SJSA1 (cell line): ENCODE data around the gene ATP13A2. TPM values are rescaled to one million over a fixed set of nuclear protein-coding genes. Genes with fewer than 3 reads are reported as not detected.
"Not testable (repeated sequence)": the region's sequence is repeated elsewhere in the genome, so short reads cannot be mapped to it uniquely, and the experiment has no call there.

Source experiments
- DNase-seq, 2 experiments: peaks; one replicate each; pipeline ENCODE4 v3.0.0-alpha.2; 2015 to 2020; ENCODE audit warnings: low spot score in 2 of 2, low read depth in 1 of 2
- H3K27ac ChIP-seq: fragments of 250-450 bp; sonication (Bioruptor Pico); 2 replicates; pipeline ENCODE4 v1.5.1; 2020; ENCODE audit warnings: mild to moderate bottlenecking, moderate library complexity
- H3K27me3 ChIP-seq: fragments of 250-450 bp; sonication (Bioruptor Pico); replicated peaks from 2 replicates; pipeline ENCODE4 v1.5.1; 2020; ENCODE audit warnings: mild to moderate bottlenecking, moderate library complexity
- H3K36me3 ChIP-seq: fragments of 250-450 bp; sonication (Bioruptor Pico); 2 replicates; pipeline ENCODE4 v1.5.1; 2020; ENCODE audit warnings: mild to moderate bottlenecking
- H3K4me1 ChIP-seq: fragments of 250-450 bp; sonication (Bioruptor Pico); replicated peaks from 2 replicates; pipeline ENCODE4 v1.6.1; 2021; ENCODE audit warnings: mild to moderate bottlenecking
- H3K4me3 ChIP-seq: fragments of 250-450 bp; sonication (Bioruptor Pico); 2 replicates; pipeline ENCODE4 v1.5.1; 2020; ENCODE audit warnings: mild to moderate bottlenecking
- H3K9me3 ChIP-seq: fragments of 250-450 bp; sonication (Bioruptor Pico); replicated peaks from 2 replicates; pipeline ENCODE4 v1.5.1; 2020; ENCODE audit warnings: mild to moderate bottlenecking
- total RNA-seq: library from RNA; depleted of rRNA; stranded (reverse); fragments of >200 nt; shearing (Covaris generic); gene quantifications from 2 replicates; pipeline ENCODE4 v1.2.3, GENCODE V29; 2014; rRNA removed

Gene ATP13A2
- total RNA-seq, 1 experiment from 2014 or later = 15.2 TPM

GRCh38 chr1:16939386-16940180, 72.1 kb downstream of the ATP13A2 start:
- H3K9me3 ChIP-seq, H3K27me3 ChIP-seq, H3K27ac ChIP-seq, H3K4me1 ChIP-seq, H3K36me3 ChIP-seq, DNase-seq, H3K4me3 ChIP-seq: not testable (repeated sequence)

GRCh38 chr1:16938351-16939321, 73.1 kb downstream of the ATP13A2 start:
- no peaks in the 10 kb centered on the region for H3K9me3 ChIP-seq
- no peak overlapping the region for H3K27ac ChIP-seq
- DNase-seq = no peak
- no peaks in the 10 kb centered on the region for H3K27me3 ChIP-seq
- no peaks in the 10 kb centered on the region for H3K36me3 ChIP-seq
- H3K4me3 ChIP-seq = no peak overlapping the region
- no peaks in the 10 kb centered on the region for H3K4me1 ChIP-seq

- not testable (repeated sequence) for H3K9me3 ChIP-seq, H3K27ac ChIP-seq, H3K36me3 ChIP-seq, H3K4me3 ChIP-seq, H3K27me3 ChIP-seq, DNase-seq, H3K4me1 ChIP-seq
Measured at GRCh38 chr1:16936580-16936979, 75.1 kb downstream of the ATP13A2 start.

Other genes with a start within 250 kb of the ATP13A2 start
- under 0.01 and 294 TPM in 2 replicates for gene RNU1-2, start 115.9 kb downstream of the ATP13A2 start, total RNA-seq
- 11.2 and 21.7 TPM in 2 replicates for gene CROCC, start 90.0 kb downstream of the ATP13A2 start, total RNA-seq
- gene MFAP2, start 31.3 kb downstream of the ATP13A2 start, total RNA-seq = 9.3 and 16.7 TPM in 2 replicates
- 219 and 257 TPM in 2 replicates for gene SDHB, start 42.1 kb upstream of the ATP13A2 start, total RNA-seq
- gene PADI2, start 107.5 kb upstream of the ATP13A2 start, total RNA-seq = not detected in 2 replicates
- gene PADI1, start 193.2 kb upstream of the ATP13A2 start, total RNA-seq = 0.34 and 1.5 TPM in 2 replicates
- 1.0 and 3.6 TPM in 2 replicates for gene PADI3, start 237.2 kb upstream of the ATP13A2 start, total RNA-seq